Right lobe of liver (tissue), 6 donors: Measurements from ENCODE around the gene NID2. TPM values are rescaled to one million over a fixed set of nuclear protein-coding genes. Genes with fewer than 3 reads are reported as not detected.

Source experiments
- ATAC-seq, 4 donors: fragments of 200-7000 bp; cut with Tn5 transposase; one replicate each; pipeline ENCODE4 v1.9.1; 2020; ENCODE audit warnings: mild to moderate bottlenecking in 4 of 4, moderate library complexity in 4 of 4
- DNase-seq, 3 donors: peaks; one replicate each; pipeline ENCODE4 v3.0.0-alpha.2; 2020
- H3K27ac ChIP-seq, 3 donors: fragments of 200-600 bp; one replicate each; pipeline ENCODE4 v1.8.0; 2022
- H3K27me3 ChIP-seq, 2 donors: fragments of 200-600 bp; one replicate each; pipeline ENCODE4 v1.8.0; 2022
- H3K36me3 ChIP-seq, 4 donors: fragments of 200-600 bp; sonication (generic) in 1 of 4; one replicate each; pipeline versions ENCODE4 v1.5.1 to v1.8.0; 2017 to 2022; ENCODE audit warnings: control low read depth in 1 of 4
- H3K4me1 ChIP-seq, 4 donors: fragments of 200-600 bp; sonication (generic) in 1 of 4; one replicate each; pipeline versions ENCODE4 v1.5.1 to v1.8.0; 2017 to 2022; ENCODE audit warnings: control low read depth in 1 of 4
- H3K4me3 ChIP-seq, 3 donors: fragments of 200-600 bp; one replicate each; pipeline ENCODE4 v1.8.0; 2022
- H3K9me3 ChIP-seq, 4 donors: fragments of 200-600 bp; sonication (generic) in 1 of 4; one replicate each; pipeline versions ENCODE4 v1.5.1 to v1.8.0; 2017 to 2022; ENCODE audit warnings: control low read depth in 1 of 4
- POLR2A ChIP-seq: fragments of 450-650 bp; IDR thresholded peaks from one replicate; pipeline ENCODE4 v1.6.1; 2017; ENCODE audit warnings: antibody characterized with exemption, mild to moderate bottlenecking
- WGBS: methylation state at CpG from one replicate; pipeline ENCODE4 v1.1.6; 2018; ENCODE audit warnings: low coverage, low lambda C conversion rate; ENCODE audit not compliant: insufficient coverage; ENCODE audit errors: missing lambda C conversion rate; 5-methylcytosine and 5-hydroxymethylcytosine counted together
- intact Hi-C, 2 donors: fragments of 100-400 bp; cut with DNase I; formaldehyde crosslinking; loops; one replicate each; pipeline versions ENCODE4 v1.11.2 to v1.14.1; 2022
- total RNA-seq, 6 experiments: library from RNA; depleted of rRNA in 2 of 6; stranded (reverse); fragments of >200 nt in 2 of 6; fragmentation: NEBNext Ultra II Directional in 3 of 6; extraction: Animal tissue kit (Norgen Biotek cat#: 25700) in 3 of 6; gene quantifications; one replicate each; pipeline versions ENCODE4 v1.1.0 to v1.2.4, GENCODE V29; 2016 to 2023
- TF ChIP-seq, protein P1 (sequence below), 4 donors: fragments of 200-600 bp in 3 of 4; fragments of 450-650 bp in 1 of 4; IDR thresholded peaks; one replicate each; pipeline versions ENCODE4 v1.5.1 to v1.8.0; 2016 to 2022; ENCODE audit warnings: antibody characterized with exemption in 4 of 4, mild to moderate bottlenecking in 2 of 4
- donor health status: DM: no; HTN: yes; CAD: no.
- donor health status: DM: no; HTN: no; CAD: no.
- donor health status: DM: no; HTN: no; CAD: no.
- donor health status: DM: no; HTN: yes; CAD: no.
- donor health status: DM: no; HTN: yes; CAD: no.

NID2 gene
- total RNA-seq, 6 experiments from 2014 or later = 1.7 to 12.9 (median 4.5) TPM

DNA sequence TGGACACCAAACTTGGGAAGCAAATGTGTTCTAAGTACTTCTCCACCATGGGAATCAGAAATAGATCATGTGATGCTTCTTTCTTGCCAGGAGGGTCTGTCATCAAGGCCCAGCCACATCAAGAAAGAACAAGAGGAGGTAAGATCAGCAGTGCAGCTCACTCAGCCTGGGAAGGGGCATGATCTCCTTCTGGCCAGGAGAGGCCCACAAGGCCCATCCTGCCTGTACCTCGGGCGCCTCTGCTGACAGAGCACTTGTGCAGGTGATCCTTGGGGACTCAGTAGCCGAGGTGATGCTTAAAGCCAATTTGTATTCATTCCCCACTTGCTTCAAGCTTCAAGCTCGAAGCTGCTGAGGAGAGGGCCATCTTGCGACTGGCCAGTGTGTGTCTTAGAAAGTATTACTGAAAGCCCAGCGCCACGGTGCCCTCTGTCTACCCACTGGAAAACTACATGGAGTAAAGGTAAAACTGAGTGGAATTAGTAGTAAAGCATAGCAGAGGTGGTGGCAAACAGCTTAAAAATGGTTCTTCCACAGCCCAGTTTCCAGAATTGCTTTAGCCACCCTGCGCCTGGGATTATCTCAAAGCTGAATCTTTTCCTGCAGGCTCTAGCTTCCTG is 53.3 kb downstream of the NID2 start:
- DNase-seq (no peak), ATAC-seq (peak; percentile 59 to 78 (median 68))
- WGBS = 17% methylated on average over 1 of the region's 8 CpGs
- Histone ChIP-seq H3K27me3 (no peaks in the 10 kb centered on the region), H3K9me3 (no peaks in the 10 kb centered on the region), H3K27ac (no peak overlapping the region), H3K36me3 (peaks cover 0 to 14% (median 6%) of the 10 kb centered on the region in 4 donors), H3K4me1 (peaks cover 0 to 13% (median 0%) of the 10 kb centered on the region in 4 donors), H3K4me3 (no peak overlapping the region)
- intact Hi-C loops = no loop called here
- TF ChIP-seq, protein P1, sequence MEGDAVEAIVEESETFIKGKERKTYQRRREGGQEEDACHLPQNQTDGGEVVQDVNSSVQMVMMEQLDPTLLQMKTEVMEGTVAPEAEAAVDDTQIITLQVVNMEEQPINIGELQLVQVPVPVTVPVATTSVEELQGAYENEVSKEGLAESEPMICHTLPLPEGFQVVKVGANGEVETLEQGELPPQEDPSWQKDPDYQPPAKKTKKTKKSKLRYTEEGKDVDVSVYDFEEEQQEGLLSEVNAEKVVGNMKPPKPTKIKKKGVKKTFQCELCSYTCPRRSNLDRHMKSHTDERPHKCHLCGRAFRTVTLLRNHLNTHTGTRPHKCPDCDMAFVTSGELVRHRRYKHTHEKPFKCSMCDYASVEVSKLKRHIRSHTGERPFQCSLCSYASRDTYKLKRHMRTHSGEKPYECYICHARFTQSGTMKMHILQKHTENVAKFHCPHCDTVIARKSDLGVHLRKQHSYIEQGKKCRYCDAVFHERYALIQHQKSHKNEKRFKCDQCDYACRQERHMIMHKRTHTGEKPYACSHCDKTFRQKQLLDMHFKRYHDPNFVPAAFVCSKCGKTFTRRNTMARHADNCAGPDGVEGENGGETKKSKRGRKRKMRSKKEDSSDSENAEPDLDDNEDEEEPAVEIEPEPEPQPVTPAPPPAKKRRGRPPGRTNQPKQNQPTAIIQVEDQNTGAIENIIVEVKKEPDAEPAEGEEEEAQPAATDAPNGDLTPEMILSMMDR (IDR thresholded peaks at IDR 0.05) = peak in 3 of 4 donors; percentile 42 to 60 (median 49)
- TF ChIP-seq POLR2A = no peak

DNA sequence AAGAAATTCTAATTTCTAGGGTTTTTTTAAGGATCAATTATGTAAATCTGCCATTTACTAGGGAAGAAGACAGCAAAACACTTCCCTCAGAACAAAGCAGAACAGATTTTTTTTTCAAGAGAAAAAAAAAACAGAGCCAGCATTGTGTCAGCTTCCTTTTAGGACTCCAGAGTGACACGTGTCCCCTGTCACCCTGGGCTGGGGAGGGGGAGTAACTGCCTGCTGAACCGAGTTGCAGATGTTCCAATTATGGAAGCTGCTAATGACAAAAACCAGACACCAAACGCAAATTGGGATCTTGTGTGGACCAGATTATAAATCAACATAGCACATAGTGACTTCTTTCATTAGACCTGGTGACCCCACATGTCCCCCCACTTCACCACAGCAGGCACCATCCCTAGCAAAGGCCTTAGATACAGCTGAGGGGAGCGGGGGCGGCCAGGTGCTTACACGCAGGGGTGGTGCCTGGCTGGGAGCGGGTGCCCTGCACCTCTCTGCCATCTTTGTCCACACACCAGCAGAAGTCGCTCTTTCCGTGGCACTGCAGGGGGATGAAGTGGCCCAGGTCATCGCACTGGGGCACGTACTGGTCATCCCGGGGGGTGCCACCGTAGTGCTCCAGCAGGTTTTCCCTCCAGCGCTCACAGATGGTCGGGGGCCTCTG is 54.1 kb downstream of the NID2 start:
- ATAC-seq (no peak), DNase-seq (no peak)
- Histone ChIP-seq H3K4me3 (no peak overlapping the region), H3K27me3 (no peaks in the 10 kb centered on the region), H3K36me3 (peaks cover 0 to 20% (median 9%) of the 10 kb centered on the region in 4 donors), H3K27ac (no peak overlapping the region), H3K9me3 (no peaks in the 10 kb centered on the region), H3K4me1 (peaks cover 0 to 13% (median 0%) of the 10 kb centered on the region in 4 donors)
- WGBS = 44% methylated on average over 5 of the region's 15 CpGs
- intact Hi-C loops = no loop called here
- TF ChIP-seq, protein P1 (IDR thresholded peaks at IDR 0.05) = no peak
- TF ChIP-seq POLR2A = no peak

DNA sequence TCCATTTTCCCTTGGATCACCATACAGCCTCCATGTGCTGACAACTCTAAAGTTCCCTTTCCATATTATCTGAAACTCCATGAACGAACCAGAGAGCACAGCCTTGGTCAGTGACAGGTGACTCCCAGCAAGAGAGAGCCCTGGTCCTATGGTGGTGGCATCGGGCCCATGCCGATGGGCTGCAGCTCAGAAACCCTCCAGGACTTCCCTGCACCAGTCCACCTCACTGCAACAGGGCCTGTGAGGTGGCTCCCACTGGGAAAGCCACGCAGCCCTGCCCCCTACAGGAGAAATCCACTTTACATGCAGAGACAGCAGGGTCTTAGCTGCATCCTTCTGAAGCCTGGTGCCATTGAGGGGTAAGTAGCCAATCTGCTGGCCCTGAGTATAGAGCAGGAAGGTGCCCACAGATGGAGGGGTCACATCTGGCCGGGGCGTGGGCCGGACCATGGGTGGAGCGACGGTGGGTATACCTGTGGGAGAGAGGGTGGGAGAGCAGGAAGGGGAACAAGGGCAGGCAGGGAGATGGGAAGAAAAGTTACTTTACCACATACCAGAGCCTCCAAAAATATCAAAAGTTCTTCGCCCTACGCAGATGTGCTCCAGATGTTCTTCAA is 54.8 kb downstream of the NID2 start:
- no peak for TF ChIP-seq POLR2A
- TF ChIP-seq, protein P1 (IDR thresholded peaks at IDR 0.05) = peak in 2 of 4 donors; percentile 4 to 23
- Histone ChIP-seq H3K4me3 (no peak overlapping the region), H3K27me3 (no peaks in the 10 kb centered on the region), H3K36me3 (peaks cover 0 to 26% (median 9%) of the 10 kb centered on the region in 4 donors), H3K27ac (no peak overlapping the region), H3K9me3 (no peaks in the 10 kb centered on the region), H3K4me1 (peaks cover 0 to 13% (median 0%) of the 10 kb centered on the region in 4 donors)
- WGBS = 78% methylated on average over 7 of the region's 11 CpGs
- DNase-seq (no peak), ATAC-seq (peak in 1 of 4 donors; percentile 29)
- intact Hi-C loops = no loop called here

DNA sequence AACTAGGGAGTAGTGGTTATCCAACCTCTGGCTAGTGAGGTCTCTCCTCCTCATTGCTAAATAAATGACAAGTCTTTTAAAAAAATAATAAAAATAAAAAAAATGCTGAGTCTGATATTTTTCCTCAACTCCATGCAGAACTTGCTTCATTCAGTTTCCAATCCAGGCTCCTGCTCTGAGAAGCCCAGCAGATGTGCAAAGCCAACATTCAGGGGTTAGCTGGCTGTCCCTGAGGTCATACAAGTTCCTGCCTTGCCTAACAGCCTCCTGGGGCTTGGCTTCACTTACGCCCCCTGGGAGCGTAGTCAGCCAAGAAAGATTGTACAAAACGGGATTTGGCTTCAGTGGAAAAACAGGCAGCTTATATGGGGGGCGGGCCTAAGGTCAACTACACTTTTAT is 56.2 kb downstream of the NID2 start:
- TF ChIP-seq, protein P1 (IDR thresholded peaks at IDR 0.05) = peak in 1 of 4 donors; percentile 6
- no peak for TF ChIP-seq POLR2A
- Histone ChIP-seq H3K36me3 (peaks cover 0 to 30% (median 9%) of the 10 kb centered on the region in 4 donors), H3K4me3 (no peak overlapping the region), H3K27ac (peak overlapping the region in 1 of 3 donors; percentile 14), H3K27me3 (no peaks in the 10 kb centered on the region), H3K9me3 (no peaks in the 10 kb centered on the region), H3K4me1 (peaks cover 0 to 22% (median 4%) of the 10 kb centered on the region in 4 donors)
- WGBS = 41% methylated on average over 4 of the region's 4 CpGs
- DNase-seq (peak in 1 of 3 donors; percentile 59), ATAC-seq (peak; percentile 47 to 87 (median 62))
- intact Hi-C loops = no loop called here
